K562 (cell line): ENCODE measurements around the gene AASS. TPM values are rescaled to one million over a fixed set of nuclear protein-coding genes. Genes with fewer than 3 reads are reported as not detected.

Experiments used
- ATAC-seq: fragments of 200-7000 bp; cut with Tn5 transposase; 3 replicates; pipeline ENCODE4 v1.9.1; 2020; ENCODE audit warnings: moderate library complexity
- BruUV-seq: library from RNA; stranded (reverse); fragments of 400-500 nt; replicated peaks from 2 replicates; lab custom pipeline; 2021; lab: Mats Ljungman, UMichigan
- CTCF ChIA-PET: fragments of 300-600 bp; formaldehyde crosslinking; extraction: SDS; loops from one replicate; lab custom pipeline; 2021; ENCODE audit warnings: low intra/inter-chr PET ratio; lab: Yijun Ruan, JAX
- POLR2A ChIA-PET: fragments of 300-600, 350-650 bp; sonication (Branson Sonifier 250); formaldehyde crosslinking; extraction: SDS; loops from one replicate; lab custom pipeline; 2021; ENCODE audit warnings: antibody characterized with exemption, inconsistent platforms; lab: Yijun Ruan, JAX
- DNase-seq, 4 experiments: peaks; one replicate each; pipeline versions ENCODE4 v3.0.0 to v3.0.0-alpha.2; 2011 to 2018; ENCODE audit warnings: low spot score in 3 of 4, mixed read lengths in 3 of 4; ENCODE audit errors: extremely low read depth in 1 of 4
- FAIRE-seq: peaks from 2 replicates; lab custom pipeline; 2011; peaks lifted over from hg19 to GRCh38; lab: Jason Lieb, UNC
- H2AFZ ChIP-seq: 2 replicates; pipeline ENCODE4 v1.6.0; 2011; ENCODE audit warnings: low read depth, low read length, control low read depth, inconsistent platforms
- H3K27ac ChIP-seq: fragments of 200-600 bp; 3 replicates; pipeline ENCODE4 v1.8.0; 2011; ENCODE audit warnings: low read depth, mild to moderate bottlenecking, control low read depth, inconsistent platforms, low read length, moderate library complexity, mixed read lengths; ENCODE audit errors: extremely low read depth
- H3K27me3 ChIP-seq, 2 experiments: fragments of 300-600 bp in 1 of 2; 2 replicates in 1 of 2; 3 replicates in 1 of 2; pipeline versions ENCODE4 v1.6.0 to v1.8.0; 2011; ENCODE audit warnings: inconsistent platforms in 2 of 2, low read length in 2 of 2, mild to moderate bottlenecking in 1 of 2, mixed read lengths in 1 of 2, moderate library complexity in 1 of 2; ENCODE audit not compliant: control insufficient read depth in 2 of 2, insufficient read depth in 2 of 2
- H3K36me3 ChIP-seq: fragments of 300-600 bp; 3 replicates; pipeline ENCODE4 v1.8.0; 2011; ENCODE audit warnings: mild to moderate bottlenecking, low read length, inconsistent platforms; ENCODE audit not compliant: control insufficient read depth, insufficient read depth
- H3K4me1 ChIP-seq, 2 experiments: fragments of 200-600 bp in 1 of 2; replicated peaks in 1 of 2; 2 replicates in 1 of 2; 3 replicates in 1 of 2; pipeline versions ENCODE4 v1.5.1 to v1.8.0; 2011; ENCODE audit warnings: inconsistent platforms in 2 of 2, low read length in 2 of 2, mild to moderate bottlenecking in 1 of 2, mixed read lengths in 1 of 2, moderate library complexity in 1 of 2; ENCODE audit not compliant: control insufficient read depth in 2 of 2, insufficient read depth in 2 of 2
- H3K4me2 ChIP-seq: 2 replicates; pipeline ENCODE4 v1.6.1; 2011; ENCODE audit warnings: low read length, control low read depth, inconsistent platforms, mixed read lengths; ENCODE audit not compliant: insufficient read depth
- H3K4me3 ChIP-seq: fragments of 200-600 bp; sonication (generic), shearing (Covaris generic); 2 replicates; pipeline ENCODE4 v1.5.1; 2016; ENCODE audit warnings: control low read depth, inconsistent platforms
- H3K79me2 ChIP-seq: fragments of 200-600 bp; 3 replicates; pipeline ENCODE4 v1.8.0; 2011; ENCODE audit warnings: low read length, inconsistent platforms; ENCODE audit not compliant: control insufficient read depth, insufficient read depth
- H3K9ac ChIP-seq, 2 experiments: 2 replicates each; pipeline versions ENCODE4 v1.6.0 to v1.6.1; 2011; ENCODE audit warnings: low read depth in 2 of 2, low read length in 2 of 2, control low read depth in 1 of 2, inconsistent platforms in 1 of 2, mild to moderate bottlenecking in 1 of 2, mixed read lengths in 1 of 2; ENCODE audit not compliant: insufficient read depth in 1 of 2
- H3K9me1 ChIP-seq: one replicate; pipeline ENCODE4 v1.6.0; 2011; ENCODE audit warnings: inconsistent platforms, mild to moderate bottlenecking, low read length, moderate library complexity; ENCODE audit not compliant: control insufficient read depth, insufficient read depth
- H3K9me3 ChIP-seq: replicated peaks from 2 replicates; pipeline ENCODE4 v1.5.1; 2011; ENCODE audit warnings: low read depth, low read length, inconsistent platforms; ENCODE audit not compliant: control insufficient read depth, insufficient read depth
- H4K20me1 ChIP-seq: replicated peaks from 2 replicates; pipeline ENCODE4 v1.6.1; 2011; ENCODE audit warnings: low read length, inconsistent platforms, mixed read lengths; ENCODE audit not compliant: control insufficient read depth, insufficient read depth
- L3MBTL2 ChIP-seq: fragments of 450-650 bp; IDR thresholded peaks from 2 replicates; pipeline ENCODE4 v1.6.1; 2016; ENCODE audit warnings: mild to moderate bottlenecking, moderate library complexity
- NELFE ChIP-seq: IDR thresholded peaks from 2 replicates; pipeline ENCODE4 v1.6.1; 2011; ENCODE audit warnings: mild to moderate bottlenecking; ENCODE audit not compliant: insufficient read depth, insufficient read length
- PYGO2 ChIP-seq: fragments of 450-650 bp; IDR thresholded peaks from 2 replicates; pipeline ENCODE4 v1.6.1; 2016; ENCODE audit warnings: mild to moderate bottlenecking, missing genetic modification characterization, moderate library complexity, missing compliant biosample characterization
- WGBS: fragments of 100-300 bp; shearing (Covaris generic); methylation state at CpG from one replicate; pipeline ENCODE4 v1.1.6; 2016; ENCODE audit warnings: low coverage, mixed read lengths; ENCODE audit not compliant: insufficient coverage; ENCODE audit errors: missing lambda C conversion rate; 5-methylcytosine and 5-hydroxymethylcytosine counted together
- in situ Hi-C: fragments of 300-500 bp; cut with MboI; formaldehyde crosslinking; loops from 4 replicates; pipeline ENCODE4 v1.15.0; 2018; ENCODE audit warnings: inconsistent platforms, mixed read lengths
- intact Hi-C: fragments of 100-400 bp; cut with micrococcal nuclease; formaldehyde crosslinking; loops from 2 replicates; pipeline ENCODE4 v1.14.2; 2022
- polyA plus RNA-seq, 8 experiments: library from polyadenylated mRNA; depleted of rRNA in 4 of 8; stranded (reverse) in 5 of 8; unstranded in 3 of 8; fragments of >200 nt; fragmentation: Nextera tagmentation in 2 of 8; fragmentation: Illumina TruSeq in 1 of 8; extraction: Ambion mirVana in 2 of 8; extraction: Trizol in 1 of 8; gene quantifications; 2 replicates each; pipeline versions ENCODE4 v1.2.1 to v1.2.3, GENCODE V29; 2011 to 2014; ENCODE audit warnings: inconsistent platforms in 1 of 8, missing spikeins in 1 of 8
- total RNA-seq, 7 experiments: library from RNA; depleted of rRNA in 6 of 7; stranded (reverse); fragments of >200 nt in 6 of 7; fragmentation: Illumina TruSeq in 2 of 7; extraction: Trizol in 2 of 7; gene quantifications; 2 replicates each; pipeline versions ENCODE4 v1.2.1 to v1.2.3, GENCODE V29; 2011 to 2021; ENCODE audit warnings: low replicate concordance in 1 of 7
- TF ChIP-seq, protein P1 (sequence below): IDR thresholded peaks from 2 replicates; pipeline ENCODE4 v1.6.1; 2012; ENCODE audit warnings: low read depth, low read length, improper control_type of control experiment, borderline replicate concordance
- TF ChIP-seq, protein P2 (sequence below): fragments of 250-450 bp; sonication (Bioruptor Pico); IDR thresholded peaks from 2 replicates; pipeline ENCODE4 v1.8.0; 2021; ENCODE audit warnings: moderate library complexity, mild to moderate bottlenecking, inconsistent platforms

AASS gene
- total and polyA plus RNA-seq, 9 of the 15 experiments (the other 6 are each of a cell fraction or from before 2014, with no cell fraction given): 0.04 to 0.38 (median 0.07) TPM; not detected in 6

DNA sequence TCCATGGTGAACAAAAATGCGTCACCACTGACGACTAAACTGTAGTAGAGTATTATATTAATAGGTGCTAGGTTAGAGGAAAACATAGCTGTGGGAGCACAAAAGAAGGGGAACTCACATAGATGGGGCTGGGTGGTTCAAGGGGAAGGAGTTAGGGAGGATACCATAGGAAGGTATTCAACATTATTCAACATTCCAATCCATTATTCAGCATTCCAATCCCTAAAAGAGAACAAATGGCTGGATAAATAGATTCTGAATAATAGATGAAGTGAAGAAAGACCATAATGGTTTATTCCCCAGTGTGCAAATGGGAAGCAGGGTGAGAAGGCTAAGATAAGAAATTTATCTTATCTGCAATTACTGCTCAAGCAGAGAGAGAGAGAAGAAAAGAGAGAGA, 61.4 kb downstream of the AASS start:
- ChIA-PET CTCF (no interaction called here), POLR2A (no interaction called here)
- WGBS: 6% methylated on average over 2 of the region's 2 CpGs
- ATAC-seq: no peak
- no peaks in the 10 kb centered on the region for H3K79me2 ChIP-seq
- no peak overlapping the region for H2AFZ ChIP-seq
- DNase-seq: no peak
- intact Hi-C loops: no loop called here
- no peak overlapping the region for H3K27ac ChIP-seq
- no peak overlapping the region for H3K4me2 ChIP-seq
- H3K9ac ChIP-seq: no peak overlapping the region
- H4K20me1 ChIP-seq: no peaks in the 10 kb centered on the region
- no peak overlapping the region for H3K4me3 ChIP-seq
- no peak for FAIRE-seq
- no peaks in the 10 kb centered on the region for H3K36me3 ChIP-seq
- H3K27me3 ChIP-seq: no peaks in the 10 kb centered on the region
- no peaks in the 10 kb centered on the region for H3K4me1 ChIP-seq
- TF ChIP-seq L3MBTL2 (no peak), NELFE (no peak), PYGO2 (tag) (no peak)
- TF ChIP-seq, protein P1, sequence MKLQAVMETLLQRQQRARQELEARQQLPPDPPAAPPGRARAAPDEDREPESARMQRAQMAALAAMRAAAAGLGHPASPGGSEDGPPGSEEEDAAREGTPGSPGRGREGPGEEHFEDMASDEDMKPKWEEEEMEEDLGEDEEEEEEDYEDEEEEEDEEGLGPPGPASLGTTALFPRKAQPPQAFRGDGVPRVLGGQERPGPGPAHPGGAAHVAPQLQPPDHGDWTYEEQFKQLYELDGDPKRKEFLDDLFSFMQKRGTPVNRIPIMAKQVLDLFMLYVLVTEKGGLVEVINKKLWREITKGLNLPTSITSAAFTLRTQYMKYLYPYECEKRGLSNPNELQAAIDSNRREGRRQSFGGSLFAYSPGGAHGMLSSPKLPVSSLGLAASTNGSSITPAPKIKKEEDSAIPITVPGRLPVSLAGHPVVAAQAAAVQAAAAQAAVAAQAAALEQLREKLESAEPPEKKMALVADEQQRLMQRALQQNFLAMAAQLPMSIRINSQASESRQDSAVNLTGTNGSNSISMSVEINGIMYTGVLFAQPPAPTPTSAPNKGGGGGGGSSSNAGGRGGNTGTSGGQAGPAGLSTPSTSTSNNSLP: no peak
- TF ChIP-seq, protein P2, sequence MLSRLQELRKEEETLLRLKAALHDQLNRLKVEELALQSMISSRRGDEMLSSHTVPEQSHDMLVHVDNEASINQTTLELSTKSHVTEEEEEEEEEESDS: no peak
- no peaks in the 10 kb centered on the region; the same call in 1 of the 2 replicates for H3K9me3 ChIP-seq
- H3K9me1 ChIP-seq: no peaks in the 10 kb centered on the region
- in situ Hi-C loops: no loop called here
- no TSS peak for BruUV-seq
